ENCODE results near the gene SLC22A7.

DNA sequence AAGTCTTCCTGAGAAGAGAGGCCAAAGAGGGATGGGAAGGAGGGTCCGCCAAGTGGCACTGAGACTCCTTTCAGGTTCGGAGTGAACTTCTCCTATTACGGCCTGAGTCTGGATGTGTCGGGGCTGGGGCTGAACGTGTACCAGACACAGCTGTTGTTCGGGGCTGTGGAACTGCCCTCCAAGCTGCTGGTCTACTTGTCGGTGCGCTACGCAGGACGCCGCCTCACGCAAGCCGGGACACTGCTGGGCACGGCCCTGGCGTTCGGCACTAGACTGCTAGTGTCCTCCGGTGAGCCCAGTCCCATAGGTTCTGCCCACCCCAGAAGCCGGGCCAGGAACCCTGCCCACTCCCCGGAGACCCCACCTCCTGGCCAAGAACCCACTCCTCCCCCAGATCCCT lies 4.1 kb downstream of the SLC22A7 start:
- no peak for TF ChIP-seq POLR2A (IDR thresholded peaks at IDR 0.05)
- TF ChIP-seq, protein P1, sequence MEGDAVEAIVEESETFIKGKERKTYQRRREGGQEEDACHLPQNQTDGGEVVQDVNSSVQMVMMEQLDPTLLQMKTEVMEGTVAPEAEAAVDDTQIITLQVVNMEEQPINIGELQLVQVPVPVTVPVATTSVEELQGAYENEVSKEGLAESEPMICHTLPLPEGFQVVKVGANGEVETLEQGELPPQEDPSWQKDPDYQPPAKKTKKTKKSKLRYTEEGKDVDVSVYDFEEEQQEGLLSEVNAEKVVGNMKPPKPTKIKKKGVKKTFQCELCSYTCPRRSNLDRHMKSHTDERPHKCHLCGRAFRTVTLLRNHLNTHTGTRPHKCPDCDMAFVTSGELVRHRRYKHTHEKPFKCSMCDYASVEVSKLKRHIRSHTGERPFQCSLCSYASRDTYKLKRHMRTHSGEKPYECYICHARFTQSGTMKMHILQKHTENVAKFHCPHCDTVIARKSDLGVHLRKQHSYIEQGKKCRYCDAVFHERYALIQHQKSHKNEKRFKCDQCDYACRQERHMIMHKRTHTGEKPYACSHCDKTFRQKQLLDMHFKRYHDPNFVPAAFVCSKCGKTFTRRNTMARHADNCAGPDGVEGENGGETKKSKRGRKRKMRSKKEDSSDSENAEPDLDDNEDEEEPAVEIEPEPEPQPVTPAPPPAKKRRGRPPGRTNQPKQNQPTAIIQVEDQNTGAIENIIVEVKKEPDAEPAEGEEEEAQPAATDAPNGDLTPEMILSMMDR (IDR thresholded peaks at IDR 0.05): no peak

Measured in testis (tissue), 2 donors.